Prostate gland (tissue), 2 donors: Measurements from ENCODE around the gene ZNF549. TPM values are rescaled to one million over a fixed set of nuclear protein-coding genes. Genes with fewer than 3 reads are reported as not detected.
A peak's percentile ranks its signal among the peaks of the same experiment; 100 is the strongest.

Source experiments
- DNase-seq: peaks from one replicate; pipeline ENCODE4 v3.0.0-alpha.2; 2019; ENCODE audit warnings: low spot score
- H3K27ac ChIP-seq, 2 donors: fragments of 200-600 bp; sonication (generic); 2 replicates each; pipeline ENCODE4 v1.5.1; 2017 to 2019
- H3K27me3 ChIP-seq: fragments of 200-600 bp; sonication (generic); replicated peaks from 2 replicates; pipeline ENCODE4 v1.5.1; 2019; ENCODE audit not compliant: insufficient read depth
- H3K36me3 ChIP-seq, 2 donors: fragments of 200-600 bp; sonication (generic); 1 replicate in 1 of 2; 2 replicates in 1 of 2; pipeline versions ENCODE4 v1.5.1 to v1.8.1; 2017 to 2019
- H3K4me1 ChIP-seq: fragments of 200-600 bp; sonication (generic); replicated peaks from 2 replicates; pipeline ENCODE4 v1.5.1; 2019
- H3K4me3 ChIP-seq, 2 donors: fragments of 200-600 bp; sonication (generic); 2 replicates each; pipeline ENCODE4 v1.5.1; 2017 to 2019
- H3K9me3 ChIP-seq: fragments of 200-600 bp; sonication (generic); 2 replicates; pipeline ENCODE4 v1.5.1; 2017
- CTCF ChIP-seq, 4 experiments: fragments of 200-600 bp in 2 of 4; fragments of 450-650 bp in 2 of 4; sonication (generic) in 2 of 4; IDR thresholded peaks; 1 replicate in 3 of 4; 2 replicates in 1 of 4; pipeline ENCODE4 v1.5.1; 2016 to 2019; ENCODE audit warnings: antibody characterized with exemption in 4 of 4, mild to moderate bottlenecking in 2 of 4, moderate library complexity in 2 of 4
- POLR2A ChIP-seq: fragments of 450-650 bp; IDR thresholded peaks from one replicate; pipeline ENCODE4 v1.6.1; 2016; ENCODE audit warnings: antibody characterized with exemption, mild to moderate bottlenecking
- POLR2AphosphoS5 ChIP-seq: sonication (generic); formaldehyde crosslinking; IDR thresholded peaks from one replicate; pipeline ENCODE4 v1.6.1; 2017; ENCODE audit warnings: antibody characterized with exemption
- WGBS: methylation state at CpG from one replicate; pipeline ENCODE4 v1.1.5; 2018; 5-methylcytosine and 5-hydroxymethylcytosine counted together
- intact Hi-C: fragments of 100-400 bp; cut with DNase I; formaldehyde crosslinking; loops from one replicate; pipeline ENCODE4 v1.14.2; 2022
- total RNA-seq, 2 donors: library from RNA; depleted of rRNA; stranded (reverse); fragments of >200 nt; gene quantifications; one replicate each; pipeline ENCODE4 v1.1.0, GENCODE V29; 2016

ZNF549 gene
- total RNA-seq, 2 donors from 2014 or later = 7.4 to 11.7 TPM

GRCh38 chr19:57578487-57579205, 51.5 kb downstream of the ZNF549 start, which contains the start of gene ZNF416:
ZNF416 (minus strand) TSS chr19:57578911; CDS start chr19:57578704, 207 bp downstream.
- H3K27me3 ChIP-seq = no peaks in the 10 kb centered on the region
- peaks cover 2% of the 10 kb centered on the region for H3K9me3 ChIP-seq
- H3K36me3 ChIP-seq = peaks cover 0 to 29% of the 10 kb centered on the region in 2 donors
- peak; percentile 98 for DNase-seq
- peak within 1 kb of the TSS; percentile 47 to 65 for H3K27ac ChIP-seq
- peaks cover 4% of the 10 kb centered on the region for H3K4me1 ChIP-seq
- TF ChIP-seq POLR2A = peak; percentile 18
- peak; percentile 97 for TF ChIP-seq POLR2AphosphoS5
- TF ChIP-seq CTCF (IDR thresholded peaks at IDR 0.05) = peak in 2 of 4 experiments; percentile 17 to 18
- peak within 1 kb of the TSS; percentile 68 to 95 for H3K4me3 ChIP-seq
- WGBS = under 1% methylated on average over 50 of the region's 62 CpGs
- intact Hi-C loops = loop anchor here (10.0 kb wide), 1 partner anchor 576 kb away; the partner anchor contains the start of gene ZNF329

DNA sequence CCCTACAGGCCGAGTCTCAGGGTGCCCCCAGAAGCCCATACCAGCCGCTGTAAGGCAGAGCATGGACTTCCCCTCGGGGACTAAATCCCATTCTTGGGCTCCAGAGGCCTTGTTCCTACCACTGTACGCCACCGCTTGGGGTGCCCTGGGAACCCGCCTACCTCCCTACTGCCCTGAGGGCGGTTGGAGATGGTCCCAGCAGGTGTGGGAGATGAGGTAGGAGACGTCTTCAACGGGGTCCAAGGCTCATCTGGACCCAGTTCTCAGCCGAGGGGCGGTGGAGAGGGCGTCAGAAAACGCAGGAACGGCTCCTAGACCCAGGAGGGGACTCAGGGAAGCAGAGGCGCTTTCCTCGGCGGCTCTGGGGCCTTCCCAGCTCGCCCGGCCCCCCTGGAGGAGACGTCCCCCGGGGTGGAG, 56.0 kb downstream of the ZNF549 start:
- no peaks in the 10 kb centered on the region for H3K27me3 ChIP-seq
- no peak for DNase-seq
- no peaks in the 10 kb centered on the region for H3K36me3 ChIP-seq
- H3K9me3 ChIP-seq = no peaks in the 10 kb centered on the region
- peak overlapping the region; percentile 57 to 62 for H3K4me3 ChIP-seq
- WGBS = 36% methylated on average over 21 of the region's 21 CpGs
- TF ChIP-seq POLR2A (no peak), POLR2AphosphoS5 (no peak), CTCF (IDR thresholded peaks at IDR 0.05) (no peak)
- intact Hi-C loops = no loop called here
- peaks cover under 1% of the 10 kb centered on the region for H3K4me1 ChIP-seq
- no peak overlapping the region for H3K27ac ChIP-seq

GRCh38 chr19:57583521-57584416, 56.6 kb downstream of the ZNF549 start, which contains the start of gene ZIK1:
ZIK1 (plus strand) TSS chr19:57584145; CDS start chr19:57584357, 212 bp downstream.
- H3K36me3 ChIP-seq = peaks cover 0 to 4% of the 10 kb centered on the region in 2 donors
- no peak for TF ChIP-seq POLR2A
- TF ChIP-seq CTCF (IDR thresholded peaks at IDR 0.05) = peak in 3 of 4 experiments; percentile 21 to 24 (median 22)
- TF ChIP-seq POLR2AphosphoS5 = peak; percentile 89
- peak within 1 kb of the TSS; percentile 57 to 62 for H3K4me3 ChIP-seq
- no peaks in the 10 kb centered on the region for H3K9me3 ChIP-seq
- no peaks in the 10 kb centered on the region for H3K27me3 ChIP-seq
- no peaks in the 10 kb centered on the region for H3K4me1 ChIP-seq
- intact Hi-C loops = no loop called here
- DNase-seq = peak; percentile 89
- WGBS = 3% methylated on average over 65 of the region's 76 CpGs
- peak within 1 kb of the TSS in 1 of 2 donors; percentile 30 for H3K27ac ChIP-seq

DNA sequence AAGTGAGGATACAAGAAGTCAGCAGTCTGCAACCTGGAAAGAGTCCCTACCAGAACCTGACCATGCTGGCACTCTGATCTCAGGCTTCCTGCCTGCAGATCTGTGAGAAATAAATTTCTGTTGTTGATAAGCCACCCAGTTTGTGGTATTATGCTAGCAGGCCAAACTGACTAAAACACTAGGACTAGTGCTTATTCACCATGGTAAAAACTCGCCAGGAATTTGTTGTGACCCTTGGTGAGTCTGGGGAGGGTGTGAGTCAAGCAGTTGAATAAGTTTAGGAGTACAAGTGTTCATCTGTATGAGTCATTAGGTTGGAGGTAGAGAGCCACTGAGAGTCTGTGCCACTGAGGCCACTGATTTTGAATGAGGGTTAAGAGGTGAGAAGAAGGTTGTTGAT, 60.4 kb downstream of the ZNF549 start:
- peaks cover 3% of the 10 kb centered on the region for H3K9me3 ChIP-seq
- no peak for TF ChIP-seq POLR2A
- TF ChIP-seq POLR2AphosphoS5 = no peak
- no peak for TF ChIP-seq CTCF (IDR thresholded peaks at IDR 0.05)
- H3K27ac ChIP-seq = no peak overlapping the region
- no peak overlapping the region for H3K4me3 ChIP-seq
- intact Hi-C loops = no loop called here
- H3K4me1 ChIP-seq = no peaks in the 10 kb centered on the region
- 100% methylated on average over 1 of the region's 1 CpG for WGBS
- H3K27me3 ChIP-seq = no peaks in the 10 kb centered on the region
- peaks cover 5 to 22% of the 10 kb centered on the region in 2 donors for H3K36me3 ChIP-seq
- DNase-seq = no peak
